HG02970 (cell line): ENCODE measurements around the gene GSK3B.
"Not testable (repeated sequence)": the region's sequence is repeated elsewhere in the genome, so short reads cannot be mapped to it uniquely, and the experiment has no call there.

ENCODE experiments used
- ATAC-seq: cut with Tn5 transposase; IDR thresholded peaks from one replicate; pipeline ENCODE4 v1.9.1; 2021; ENCODE audit warnings: mild to moderate bottlenecking, moderate library complexity, moderate number of reproducible peaks; ENCODE audit not compliant: unreplicated experiment, low FRiP score

The GSK3B gene

DNA sequence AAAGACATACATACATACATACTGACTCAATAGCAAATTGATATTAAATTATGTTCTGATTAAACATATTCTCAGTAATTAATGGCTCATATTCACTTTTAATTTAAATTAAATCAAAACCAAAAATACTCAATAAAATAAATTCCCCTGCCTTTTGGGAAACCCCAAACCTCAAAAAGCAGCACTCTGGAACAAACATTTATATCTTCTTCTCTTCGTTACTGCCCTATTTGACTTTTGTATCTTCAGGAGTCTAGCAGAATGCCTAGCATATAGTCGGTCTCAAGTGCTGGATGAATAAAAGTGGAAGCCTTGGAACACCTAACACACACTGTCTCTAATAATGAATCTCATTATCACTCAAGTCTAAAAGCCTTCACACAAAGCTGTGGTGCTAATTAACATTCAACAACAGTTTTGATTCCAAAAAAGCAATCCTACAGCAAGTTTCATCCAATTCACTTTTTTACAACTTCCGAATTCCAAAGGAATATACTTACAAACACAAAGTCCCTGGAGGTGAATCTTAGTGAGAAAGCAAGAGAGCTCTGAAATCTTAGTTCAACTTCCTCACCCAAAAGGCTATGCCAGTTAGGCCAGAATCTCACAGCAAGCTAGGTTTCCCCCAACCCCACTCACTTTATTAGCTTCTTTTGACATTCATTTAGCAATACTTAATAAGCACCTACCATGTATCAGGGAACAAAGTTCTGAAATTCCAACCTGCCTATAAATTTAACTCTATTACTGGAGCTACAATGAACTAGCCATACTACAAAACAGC lies 35.0 kb downstream of the GSK3B start:
- no peak for ATAC-seq

DNA sequence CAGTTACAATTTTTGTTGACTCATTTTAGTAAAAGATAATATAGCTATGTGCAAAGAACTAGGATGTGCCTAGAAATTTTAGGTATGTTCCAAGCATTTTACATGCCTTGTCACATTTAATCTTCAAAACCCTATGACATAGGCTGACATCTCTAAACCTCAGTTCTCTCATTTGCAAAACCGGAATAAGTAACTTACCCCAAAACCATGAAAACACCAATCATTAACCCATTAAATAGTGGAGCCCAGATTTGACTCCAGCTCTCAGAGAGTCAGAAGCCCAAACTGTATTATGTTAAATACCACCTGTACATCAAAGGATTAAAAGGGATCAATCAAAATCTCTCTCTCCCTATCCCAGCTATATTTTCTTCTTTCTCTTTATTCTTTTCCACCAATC lies 36.6 kb downstream of the GSK3B start:
- no peak for ATAC-seq

DNA sequence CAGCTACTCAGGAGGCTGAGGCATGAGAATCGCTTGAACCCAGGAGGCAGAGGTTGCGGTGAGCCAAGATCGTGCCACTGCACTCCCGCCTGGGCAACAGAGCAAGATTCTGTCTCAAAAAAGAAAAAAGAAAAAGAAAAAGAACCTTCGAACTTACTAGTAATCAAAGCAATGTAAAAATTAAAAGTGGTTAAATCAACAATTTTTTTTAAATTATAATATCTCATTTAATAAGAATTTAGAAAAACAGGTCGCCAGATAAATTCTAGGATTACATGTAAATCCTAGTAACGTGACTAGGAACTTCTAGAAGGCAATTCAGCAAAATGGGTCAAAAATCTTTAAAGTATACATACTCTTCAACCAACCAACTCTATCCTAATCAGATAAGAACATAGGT lies 37.2 kb downstream of the GSK3B start:
- ATAC-seq: no peak

DNA sequence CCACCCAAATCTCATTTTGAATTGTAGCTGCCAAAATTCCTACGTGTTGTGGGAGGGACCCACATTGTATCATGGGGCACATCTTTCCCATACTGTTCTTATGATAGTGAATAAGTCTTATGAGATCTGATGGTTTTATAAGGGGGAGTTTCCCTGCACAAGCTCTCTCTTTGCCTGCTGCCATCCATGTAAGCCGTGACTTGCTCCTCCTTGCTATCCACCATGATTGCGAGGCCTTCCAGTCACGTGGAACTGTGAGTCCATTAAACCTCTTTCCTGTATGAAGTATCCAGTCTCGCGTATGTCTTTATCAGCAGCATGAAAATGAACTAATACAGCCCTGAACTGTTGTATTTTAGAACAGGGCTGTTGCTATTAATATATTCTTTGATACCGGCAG lies 40.6 kb downstream of the GSK3B start:
- ATAC-seq: not testable (repeated sequence)

DNA sequence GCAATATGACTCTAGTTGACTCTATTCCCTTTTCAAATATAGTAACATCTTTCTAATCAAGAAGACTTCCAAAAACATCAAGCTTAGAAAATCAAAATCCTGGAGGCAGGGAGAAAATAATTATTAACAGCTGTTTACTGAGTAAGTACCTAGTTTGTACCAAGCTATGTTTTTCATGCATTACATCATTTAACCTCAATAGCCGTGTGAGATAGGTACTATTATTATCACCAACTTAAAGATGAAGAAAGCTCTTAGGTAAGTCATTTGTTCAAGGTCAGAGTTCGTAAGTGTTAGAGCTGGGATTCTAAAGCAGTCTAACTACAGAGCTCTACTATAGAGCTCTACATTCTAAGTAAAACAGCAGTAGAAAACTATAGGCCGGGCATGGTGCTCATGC lies 41.6 kb downstream of the GSK3B start:
- ATAC-seq: no peak

DNA sequence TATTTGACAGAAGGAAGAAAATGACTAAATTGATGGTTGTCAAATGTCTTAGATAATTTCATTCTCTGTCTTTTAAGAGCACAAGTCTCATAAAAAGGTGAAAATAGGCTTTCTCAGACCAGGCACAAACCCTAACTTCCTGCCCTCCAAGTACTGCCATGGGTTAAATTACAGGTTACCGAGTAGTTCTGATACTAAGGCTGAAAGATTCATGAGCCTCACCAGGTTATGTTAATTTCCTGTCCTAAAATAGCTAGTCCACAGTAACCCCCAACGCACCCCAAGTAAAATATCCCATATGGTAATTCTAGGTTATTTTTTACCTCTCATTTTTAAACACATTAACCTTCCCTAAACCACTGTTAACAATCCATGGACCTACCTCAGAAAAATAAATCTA lies 42.0 kb downstream of the GSK3B start:
- no peak for ATAC-seq

DNA sequence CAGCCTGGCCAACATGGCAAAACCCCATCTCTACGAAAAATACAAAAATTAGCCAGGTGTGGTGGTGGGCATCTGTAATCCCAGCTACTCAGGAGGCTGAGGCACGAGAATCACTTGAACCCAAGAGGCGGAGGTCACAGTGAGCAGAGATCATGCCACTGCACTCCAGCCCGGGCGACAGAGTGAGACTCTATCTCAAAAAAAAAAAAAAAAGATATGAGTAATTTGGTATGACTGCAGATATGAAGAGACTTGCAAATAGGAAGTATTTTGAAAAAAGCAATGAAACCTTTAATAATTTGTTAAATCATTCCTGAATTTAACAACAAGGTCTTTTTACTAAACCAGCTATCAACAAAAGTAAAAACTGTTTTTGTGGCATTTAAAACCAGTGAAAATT lies 42.7 kb downstream of the GSK3B start:
- ATAC-seq: not testable (repeated sequence)

DNA sequence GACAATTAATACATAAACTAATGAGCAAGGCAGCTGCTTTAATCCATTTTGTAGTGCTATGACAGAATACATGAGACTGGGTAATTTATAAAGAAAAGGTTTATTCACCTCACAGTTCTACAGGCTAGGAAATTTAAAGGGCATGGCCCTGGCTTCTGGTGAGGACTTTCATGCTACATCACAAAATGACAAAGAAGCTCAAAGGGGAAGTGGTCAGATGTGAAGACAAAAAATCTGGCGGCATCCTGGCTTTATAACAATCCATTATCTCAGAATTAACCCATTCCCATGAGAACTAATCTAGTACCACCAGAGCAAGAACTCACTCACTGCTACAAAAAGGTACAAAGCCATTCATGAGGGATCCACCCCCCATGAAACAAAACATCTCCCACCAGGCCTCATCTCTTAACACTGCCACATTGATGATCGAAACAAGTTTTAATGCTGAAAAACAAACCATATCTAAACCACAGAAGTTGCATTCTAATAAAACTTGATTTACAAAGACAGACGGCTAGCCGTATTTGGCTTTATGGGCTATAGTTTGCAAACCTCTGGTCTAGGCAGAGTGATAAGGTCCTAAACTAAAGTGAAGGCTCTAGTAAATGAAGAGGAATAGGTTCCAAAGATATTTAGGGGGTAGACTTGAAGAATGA lies 44.2 kb downstream of the GSK3B start:
- no peak for ATAC-seq

DNA sequence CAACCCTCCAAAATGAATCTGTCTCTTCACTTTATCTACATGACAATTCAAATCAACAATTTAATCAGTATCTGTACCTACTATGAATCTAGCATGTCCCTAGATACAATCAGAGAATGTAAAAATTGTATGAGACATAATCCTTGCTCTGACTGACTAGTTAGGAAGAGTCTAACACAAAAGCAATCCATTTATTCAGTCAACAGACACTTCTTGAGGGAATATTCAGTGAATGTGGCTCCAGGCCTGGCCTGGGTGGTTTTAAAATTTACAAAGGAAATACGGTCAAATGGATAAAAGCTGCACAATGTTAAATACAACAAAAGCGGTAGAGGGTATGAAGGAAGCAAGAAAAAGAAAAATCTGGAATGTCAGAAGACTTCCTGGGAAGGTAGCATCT lies 45.2 kb downstream of the GSK3B start:
- no peak for ATAC-seq

DNA sequence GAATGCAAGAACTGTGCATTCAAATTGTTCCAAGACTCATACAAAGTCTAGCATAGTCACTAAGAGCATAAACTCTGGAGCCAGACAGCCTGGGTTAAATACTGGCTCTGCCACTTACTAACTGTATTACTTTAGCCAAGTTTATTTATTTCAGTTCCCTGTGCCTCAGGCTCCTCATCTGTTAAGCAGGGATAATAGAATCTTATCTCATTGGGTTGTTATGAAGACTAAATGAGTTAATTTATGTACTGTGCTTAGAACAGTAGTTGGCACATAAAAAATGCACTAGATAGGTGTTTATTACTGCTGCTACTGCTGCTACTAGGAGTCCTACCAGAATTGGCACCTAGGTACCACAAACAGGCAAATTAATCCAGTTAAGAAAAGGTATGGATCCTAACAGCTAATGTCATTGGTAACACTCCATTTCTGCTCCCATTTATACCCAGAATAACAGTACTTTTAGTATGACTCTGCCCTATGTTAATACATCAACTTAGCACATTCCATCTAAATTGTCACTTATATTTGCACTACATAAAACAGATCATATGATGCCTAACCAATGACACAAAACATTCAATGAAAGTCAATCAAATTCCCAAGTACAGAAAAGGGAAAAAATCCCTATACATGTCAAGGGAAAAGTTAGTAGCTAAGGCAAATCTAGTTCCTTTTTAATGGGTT lies 45.7 kb downstream of the GSK3B start:
- ATAC-seq: no peak

DNA sequence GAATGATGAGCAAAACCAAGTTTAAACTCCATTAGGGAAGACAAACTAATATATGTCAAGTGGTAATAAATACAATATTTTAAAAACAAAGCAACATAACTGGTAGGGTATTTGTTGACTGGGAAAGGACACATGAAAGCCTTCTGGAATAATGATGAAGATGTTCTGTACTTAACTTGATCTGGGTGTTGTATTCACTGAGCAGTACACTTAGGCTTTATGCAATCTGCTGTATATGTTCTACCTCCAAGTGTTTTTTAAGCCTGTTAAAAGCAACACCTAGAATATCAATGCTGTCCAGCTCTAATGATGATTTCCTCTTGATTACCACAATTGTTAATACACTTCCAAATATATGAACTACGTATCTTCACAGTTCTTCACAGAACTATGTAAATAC lies 46.6 kb downstream of the GSK3B start:
- no peak for ATAC-seq

DNA sequence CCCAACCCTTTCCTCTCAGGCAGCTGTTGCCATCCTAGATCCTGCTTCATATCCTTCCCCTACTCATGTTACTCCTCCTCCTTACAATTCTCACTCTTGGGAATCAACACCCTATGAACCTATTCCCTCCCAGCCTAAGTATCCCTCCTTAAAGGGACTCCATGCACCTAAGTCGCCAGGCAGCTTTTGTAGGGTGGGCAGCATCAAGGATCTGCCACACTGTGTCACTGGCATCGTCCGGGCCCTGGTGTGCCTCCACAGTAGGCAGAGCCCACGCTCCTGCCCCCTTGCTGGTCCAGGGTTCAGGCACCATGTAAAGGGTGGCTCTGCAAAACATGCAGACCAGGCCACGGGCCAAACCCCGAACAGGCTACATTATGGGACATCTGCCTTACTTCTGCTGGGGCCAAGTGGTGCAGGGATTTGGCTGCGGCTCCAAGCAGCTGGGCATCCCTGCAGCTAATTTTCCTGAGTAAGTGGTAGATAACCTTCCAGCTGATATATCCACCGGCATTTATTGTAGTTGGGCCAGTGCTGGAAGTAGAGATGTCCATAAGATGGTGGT lies 53.4 kb downstream of the GSK3B start:
- ATAC-seq: no peak

DNA sequence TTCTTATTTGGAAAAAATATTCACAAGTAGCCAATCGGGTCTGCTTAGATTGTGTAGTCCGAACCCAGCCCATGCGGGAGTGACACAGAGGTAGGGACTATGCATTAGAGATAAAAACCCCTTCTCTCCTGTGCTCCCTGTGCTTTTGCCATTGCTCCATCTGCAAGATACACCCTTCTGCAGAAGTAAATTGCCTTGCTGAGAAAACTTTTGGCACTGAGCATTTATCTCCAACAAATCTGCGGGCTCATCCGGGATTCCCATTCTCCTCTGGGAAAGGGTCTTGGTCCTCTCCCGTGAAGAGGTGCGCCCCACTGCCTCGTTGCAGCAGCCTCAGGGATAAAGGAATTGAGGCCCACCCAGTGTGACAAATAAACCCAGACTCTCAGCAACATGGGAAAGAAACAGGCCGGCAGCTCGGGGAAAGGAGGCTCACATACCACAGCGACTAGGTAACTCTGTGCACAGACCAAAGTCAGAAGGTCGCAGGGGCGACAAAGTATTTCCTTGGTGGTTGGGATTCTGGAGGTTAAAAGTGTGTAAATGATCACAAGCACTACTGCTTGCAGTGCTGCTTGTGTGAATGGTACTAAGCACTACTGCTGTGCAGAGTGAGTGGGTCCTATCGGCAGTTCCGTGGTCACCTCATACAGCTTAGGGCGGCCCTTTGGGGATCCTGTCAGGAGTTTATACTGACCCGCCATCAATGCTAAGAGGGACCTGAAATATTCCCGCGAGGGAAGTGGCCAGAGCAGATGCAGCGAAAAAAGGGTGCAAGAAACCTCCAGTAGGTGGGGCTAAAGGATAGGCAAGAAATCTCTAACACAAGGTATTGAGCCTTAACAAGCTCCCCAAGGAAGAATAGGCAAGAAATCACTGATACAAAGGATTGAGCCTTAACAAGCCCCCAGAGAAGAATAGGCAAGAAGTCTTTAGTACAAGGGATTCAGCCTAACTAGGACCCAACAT lies 54.3 kb downstream of the GSK3B start:
- no peak for ATAC-seq

DNA sequence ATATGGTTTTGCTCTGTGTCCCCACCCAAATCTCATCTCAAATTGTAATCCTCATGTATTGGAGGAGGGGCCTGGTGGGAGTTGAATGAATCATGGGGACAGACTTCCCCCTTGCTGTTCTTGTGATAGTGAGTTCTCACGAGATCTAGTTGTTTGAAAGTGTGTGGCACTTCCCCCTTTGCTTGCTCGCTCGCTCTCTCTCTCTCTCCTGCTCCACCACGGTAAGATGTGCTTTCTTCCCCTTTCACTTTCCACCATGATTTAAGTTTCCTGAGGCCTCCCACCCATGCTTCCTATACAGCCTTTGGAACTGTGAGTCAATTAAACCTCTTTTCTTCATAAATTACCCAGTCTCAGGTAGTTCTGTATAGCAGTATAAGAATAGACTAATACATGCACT lies 60.7 kb downstream of the GSK3B start:
- ATAC-seq: no peak

DNA sequence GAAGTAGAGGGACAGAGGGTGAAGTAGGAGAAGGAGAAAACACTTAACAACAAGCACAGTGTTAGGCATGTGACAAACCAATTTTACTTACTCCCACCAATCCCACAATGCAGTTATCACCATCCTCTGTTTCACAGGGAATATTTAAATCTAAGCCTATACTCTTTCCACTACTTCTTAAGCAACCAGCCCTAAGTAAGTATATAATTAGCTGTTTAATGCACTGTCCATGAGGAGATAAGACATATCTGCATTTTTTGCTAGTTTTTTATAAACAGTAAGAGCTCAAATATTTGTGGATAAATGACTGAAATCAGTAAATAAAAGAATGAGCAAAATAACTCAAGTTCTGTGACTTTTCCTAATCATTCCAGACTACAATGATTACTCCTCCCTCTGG lies 62.7 kb downstream of the GSK3B start:
- no peak for ATAC-seq

DNA sequence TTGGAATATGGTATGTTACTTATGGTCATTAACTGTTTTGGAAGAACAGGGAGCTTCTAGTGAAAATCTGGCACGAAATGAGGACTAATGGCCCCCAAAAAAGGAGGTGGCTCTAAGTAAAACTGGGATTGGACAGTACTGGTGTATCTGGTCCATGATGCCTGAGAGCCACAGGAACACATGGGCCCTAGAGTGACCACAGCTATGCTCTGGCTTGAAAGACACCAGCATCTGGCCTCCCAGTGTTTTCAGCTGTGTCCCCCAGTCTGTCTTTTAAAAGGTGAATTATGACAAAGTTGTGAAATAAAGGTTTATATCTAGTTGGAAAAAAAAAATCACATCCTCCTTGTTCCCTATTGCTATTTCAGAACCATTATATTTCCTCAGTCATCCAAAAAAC lies 64.5 kb downstream of the GSK3B start:
- no peak for ATAC-seq

DNA sequence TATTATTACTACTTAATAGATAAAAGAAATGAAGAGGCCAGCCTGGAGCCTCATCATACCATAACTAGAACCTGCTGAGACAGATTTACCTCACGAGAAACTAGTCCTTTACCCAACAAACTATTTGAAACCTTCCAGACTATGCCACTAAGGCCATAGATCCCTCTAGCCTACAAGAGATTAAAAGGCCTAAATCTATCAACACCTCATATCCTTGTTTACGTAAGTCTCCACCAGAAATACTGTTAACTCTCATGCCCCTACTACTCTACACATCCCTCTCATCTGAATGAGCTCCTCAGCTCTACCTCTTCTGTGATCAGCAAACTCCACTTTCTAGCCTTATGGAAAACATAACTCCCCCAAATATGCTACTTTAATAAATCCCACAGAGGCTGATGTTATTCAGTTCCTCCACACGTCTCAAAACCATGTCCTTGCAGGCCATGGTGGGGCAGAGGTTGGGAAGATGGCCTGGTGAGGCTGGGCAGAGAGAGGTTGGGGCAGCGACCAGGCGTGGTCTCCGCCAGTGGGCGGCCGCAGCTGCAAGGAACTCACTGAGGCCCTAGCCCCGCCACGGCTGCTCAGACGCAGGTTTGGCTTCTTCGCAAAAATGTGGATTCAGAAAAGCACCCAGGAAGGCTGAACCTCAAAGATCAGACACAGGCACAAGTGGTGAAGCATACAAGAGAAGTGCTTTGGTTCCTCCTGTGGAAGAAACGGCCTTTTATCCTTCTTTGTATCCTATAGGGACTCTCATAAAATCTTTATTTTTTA lies 65.8 kb downstream of the GSK3B start:
- no peak for ATAC-seq

DNA sequence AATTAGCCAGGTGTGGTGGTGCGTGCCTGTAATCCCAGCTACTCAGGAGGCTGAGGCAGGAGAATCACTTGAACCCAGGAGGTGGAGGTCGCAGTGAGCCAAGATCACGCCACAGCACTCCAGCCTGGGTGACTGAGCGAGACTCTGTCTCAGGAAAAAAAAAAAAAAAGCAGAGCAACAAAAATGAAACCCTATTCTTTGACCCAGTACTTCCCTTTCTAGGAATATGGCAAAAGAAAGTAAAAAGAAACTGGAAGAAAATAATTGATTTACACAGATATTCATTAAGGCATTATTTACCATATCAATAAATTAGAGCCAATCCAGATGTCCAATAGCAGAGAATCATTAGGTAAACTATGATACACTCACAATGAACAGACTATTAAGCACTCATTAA lies 67.0 kb downstream of the GSK3B start:
- ATAC-seq: no peak

DNA sequence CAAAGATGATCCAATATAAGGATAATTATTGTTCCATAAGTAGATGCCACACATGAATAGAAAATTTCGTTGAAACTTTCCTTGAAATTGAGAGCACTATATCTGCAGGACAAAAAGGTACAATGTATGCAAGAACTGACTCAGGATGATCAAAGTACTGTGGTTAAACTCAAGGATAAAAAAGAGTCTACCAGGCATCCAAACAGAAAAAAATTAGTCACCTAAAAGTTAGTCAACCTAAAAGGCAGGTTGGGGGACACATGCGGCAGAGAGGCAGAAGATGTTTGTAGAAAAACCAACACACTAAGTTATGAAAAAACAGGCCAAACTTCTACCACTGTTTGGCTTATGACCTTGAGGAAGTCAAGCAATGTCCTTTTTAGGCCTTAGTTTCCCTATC lies 68.7 kb downstream of the GSK3B start:
- no peak for ATAC-seq

DNA sequence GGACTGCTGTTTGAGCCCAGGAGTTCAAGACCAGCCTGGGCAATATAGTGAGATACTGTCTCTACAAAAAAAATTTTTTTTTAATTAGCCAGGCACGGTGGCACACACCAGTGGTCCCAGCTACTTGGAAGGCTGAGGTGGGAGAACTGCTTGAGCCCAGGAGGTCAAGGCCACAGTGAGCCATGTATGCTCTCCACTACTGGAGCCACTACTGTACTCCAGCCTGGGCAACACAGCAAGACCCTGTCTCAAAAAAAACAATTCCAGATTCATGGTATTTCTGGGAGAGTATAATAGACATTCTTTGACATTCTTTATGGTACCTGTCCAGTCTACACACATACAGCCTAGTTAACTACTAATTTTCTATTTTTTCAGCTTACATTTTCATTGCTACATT lies 70.1 kb downstream of the GSK3B start:
- no peak for ATAC-seq
